HFFc6 (cell line): ENCODE results near the gene EIF2B4. TPM values are rescaled to one million over a fixed set of nuclear protein-coding genes. Genes with fewer than 3 reads are reported as not detected.
"Not testable (repeated sequence)": the region's sequence is repeated elsewhere in the genome, so short reads cannot be mapped to it uniquely, and the experiment has no call there.

ENCODE experiments used
- DNase-seq: peaks from one replicate; pipeline ENCODE4 v3.0.0-alpha.2; 2018
- H3K27ac Mint-ChIP-seq: 2 replicates; pipeline ENCODE4 v1.8.0; 2020; ENCODE audit warnings: mild to moderate bottlenecking, mixed read lengths
- H3K27me3 Mint-ChIP-seq: 2 replicates; pipeline ENCODE4 v1.8.0; 2021; ENCODE audit warnings: mild to moderate bottlenecking, moderate library complexity, mixed read lengths; ENCODE audit not compliant: insufficient read depth
- H3K36me3 Mint-ChIP-seq: 2 replicates; pipeline ENCODE4 v1.8.0; 2021; ENCODE audit warnings: low read depth, mixed read lengths
- H3K4me1 Mint-ChIP-seq: 2 replicates; pipeline ENCODE4 v1.8.0; 2020; ENCODE audit warnings: low read depth, mixed read lengths
- H3K4me3 Mint-ChIP-seq: 2 replicates; pipeline ENCODE4 v1.8.0; 2020; ENCODE audit warnings: mild to moderate bottlenecking, moderate library complexity, mixed read lengths
- H3K9me3 Mint-ChIP-seq: 2 replicates; pipeline ENCODE4 v1.8.0; 2020; ENCODE audit warnings: mild to moderate bottlenecking, mixed read lengths
- CTCF ChIP-seq: fragments of 200-600 bp; sonication (generic); IDR thresholded peaks from 2 replicates; pipeline ENCODE4 v1.5.0; 2021; ENCODE audit warnings: antibody characterized with exemption, mild to moderate bottlenecking
- total RNA-seq, 6 experiments: library from RNA; stranded (reverse); fragmentation: NEBNext Ultra II Directional; extraction: Animal tissue kit (Norgen Biotek cat#: 25700); gene quantifications; 2 replicates in 1 of 6; 3 replicates in 5 of 6; pipeline ENCODE4 v1.2.3, GENCODE V29; 2021

EIF2B4 gene
- total RNA-seq, 6 experiments from 2014 or later: 44.5 to 48.4 (median 45.8) TPM

- H3K36me3 Mint-ChIP-seq: peaks cover 10% of the 10 kb centered on the region; the same call in 1 of the 2 replicates
- H3K9me3 Mint-ChIP-seq: no peaks in the 10 kb centered on the region
- peaks cover 4% of the 10 kb centered on the region for H3K27me3 Mint-ChIP-seq
- H3K4me3 Mint-ChIP-seq: peak overlapping the region; percentile 99
- H3K4me1 Mint-ChIP-seq: peaks cover 33% of the 10 kb centered on the region
- no peak for TF ChIP-seq CTCF
- DNase-seq: no peak
- peak overlapping the region; percentile 100 for H3K27ac Mint-ChIP-seq
Measured at GRCh38 chr2:27323596-27324285, 46.4 kb downstream of the EIF2B4 start.

GRCh38 chr2:27322766-27323595 lies 47.2 kb downstream of the EIF2B4 start, which contains the start of gene MPV17:
MPV17 (minus strand) TSS chr2:27323097; CDS start chr2:27322517, 580 bp downstream.
- H3K9me3 Mint-ChIP-seq: no peaks in the 10 kb centered on the region
- peaks cover 33% of the 10 kb centered on the region for H3K4me1 Mint-ChIP-seq
- peak; percentile 87 for DNase-seq
- peaks cover 4% of the 10 kb centered on the region for H3K27me3 Mint-ChIP-seq
- TF ChIP-seq CTCF: no peak
- peak within 1 kb of the TSS; percentile 99 for H3K4me3 Mint-ChIP-seq
- peak within 1 kb of the TSS; percentile 100 for H3K27ac Mint-ChIP-seq
- H3K36me3 Mint-ChIP-seq: peaks cover 10% of the 10 kb centered on the region; the same call in 1 of the 2 replicates

- Mint-ChIP-seq H3K27me3 (peaks cover 4% of the 10 kb centered on the region), H3K4me3 (peak overlapping the region; percentile 99), H3K4me1 (peaks cover 33% of the 10 kb centered on the region), H3K36me3 (peaks cover 10% of the 10 kb centered on the region; the same call in 1 of the 2 replicates), H3K27ac (peak overlapping the region; percentile 100), H3K9me3 (no peaks in the 10 kb centered on the region)
- no peak for DNase-seq
- no peak for TF ChIP-seq CTCF
Measured at GRCh38 chr2:27322301-27322765, 47.8 kb downstream of the EIF2B4 start.

DNA sequence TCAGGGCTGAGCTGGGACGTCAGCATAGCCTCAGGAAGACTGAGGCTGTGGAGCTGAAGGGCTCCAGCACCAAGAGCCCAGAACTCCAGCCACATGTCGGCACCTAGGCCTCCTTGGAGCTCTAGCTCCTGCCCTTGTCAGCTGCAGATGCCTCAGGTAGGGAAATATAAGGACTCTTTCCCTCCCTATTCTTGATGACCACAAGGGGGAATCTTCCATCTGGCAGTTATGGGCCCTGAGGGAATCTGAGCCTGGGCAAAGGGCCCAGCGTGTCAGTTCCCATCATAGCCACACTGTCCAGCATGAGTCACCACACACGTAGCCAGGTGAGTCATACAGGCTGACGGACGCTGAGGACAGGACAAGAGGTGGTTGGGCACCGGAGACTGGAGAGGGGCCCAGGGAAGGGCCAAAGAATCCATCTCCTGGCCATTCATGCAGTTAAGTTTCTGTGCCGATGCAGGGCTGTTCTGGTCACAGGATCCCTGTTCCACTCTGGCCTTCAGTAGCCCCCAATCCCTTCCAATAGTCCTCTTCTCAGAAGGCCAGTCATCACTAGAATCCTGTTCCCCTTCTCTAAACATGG lies 49.1 kb downstream of the EIF2B4 start:
- Mint-ChIP-seq H3K4me1 (peaks cover 33% of the 10 kb centered on the region), H3K36me3 (no peaks in the 10 kb centered on the region; the same call in 1 of the 2 replicates), H3K27me3 (peaks cover 4% of the 10 kb centered on the region), H3K4me3 (peak overlapping the region; percentile 99), H3K9me3 (no peaks in the 10 kb centered on the region), H3K27ac (peak overlapping the region; percentile 100)
- TF ChIP-seq CTCF: peak; percentile 86
- peak; percentile 99 for DNase-seq

DNA sequence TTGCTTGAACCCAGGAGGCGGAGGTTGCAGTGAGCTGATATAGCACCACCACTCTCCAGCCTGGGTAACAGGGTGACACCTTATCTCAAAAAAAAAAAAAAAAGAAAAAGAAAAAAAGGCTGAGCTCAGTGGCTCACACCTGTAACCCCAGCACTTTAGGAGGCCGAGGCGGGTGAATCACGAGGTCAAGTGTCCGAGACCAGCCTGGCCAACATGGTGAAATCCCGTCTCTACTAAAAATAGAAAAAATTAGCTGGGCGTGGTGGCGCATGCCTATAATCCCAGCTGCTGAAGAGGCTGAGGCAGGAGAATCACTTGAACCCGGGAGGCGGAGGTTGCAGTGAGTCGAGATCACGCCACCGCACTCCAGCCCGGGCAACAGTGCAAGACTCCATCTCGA lies 50.3 kb downstream of the EIF2B4 start:
- peaks cover 33% of the 10 kb centered on the region for H3K4me1 Mint-ChIP-seq
- not testable (repeated sequence) for H3K27ac Mint-ChIP-seq

More for the DNA sequence above, 50.3 kb downstream of the EIF2B4 start:
- not testable (repeated sequence) for H3K36me3 Mint-ChIP-seq, H3K9me3 Mint-ChIP-seq, DNase-seq, H3K4me3 Mint-ChIP-seq, H3K27me3 Mint-ChIP-seq
